NB4 (cell line): ENCODE results near the gene EXTL2.
A peak's percentile ranks its signal among the peaks of the same experiment; 100 is the strongest.

ENCODE experiments used
- DNase-seq: peaks from one replicate; pipeline ENCODE4 v3.0.0; 2010; ENCODE audit warnings: low read depth
- H3K4me3 ChIP-seq: one replicate; pipeline ENCODE4 v1.5.1; 2011; ENCODE audit warnings: mild to moderate bottlenecking, low read depth, low read length, moderate library complexity
- CTCF ChIP-seq: IDR thresholded peaks from one replicate; pipeline ENCODE4 v1.5.1; 2012; ENCODE audit warnings: low read depth, low read length
- MYC ChIP-seq: IDR thresholded peaks from 2 replicates; pipeline ENCODE4 v1.6.1; 2011; ENCODE audit warnings: low read depth, low read length
- POLR2A ChIP-seq: IDR thresholded peaks from 2 replicates; pipeline ENCODE4 v1.6.1; 2011; ENCODE audit warnings: mild to moderate bottlenecking; ENCODE audit not compliant: insufficient read length; ENCODE audit errors: extremely low read depth
- TF ChIP-seq, protein P1 (sequence below): IDR thresholded peaks from 2 replicates; pipeline ENCODE4 v1.6.1; 2011; ENCODE audit warnings: low read depth, low read length

Gene EXTL2

GRCh38 chr1:100883963-100884362 is 10.7 kb downstream of the EXTL2 start:
- H3K4me3 ChIP-seq: no peak overlapping the region
- DNase-seq: peak; percentile 12

GRCh38 chr1:100882698-100883097 is 11.9 kb downstream of the EXTL2 start:
- peak; percentile 50 for DNase-seq
- TF ChIP-seq POLR2A (no peak), CTCF (no peak)
- no peak overlapping the region for H3K4me3 ChIP-seq

More at GRCh38 chr1:100883963-100884362, 10.7 kb downstream of the EXTL2 start:
- TF ChIP-seq, protein P1, sequence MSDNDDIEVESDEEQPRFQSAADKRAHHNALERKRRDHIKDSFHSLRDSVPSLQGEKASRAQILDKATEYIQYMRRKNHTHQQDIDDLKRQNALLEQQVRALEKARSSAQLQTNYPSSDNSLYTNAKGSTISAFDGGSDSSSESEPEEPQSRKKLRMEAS: no peak
- TF ChIP-seq CTCF (no peak), MYC (no peak), POLR2A (no peak)

DNA sequence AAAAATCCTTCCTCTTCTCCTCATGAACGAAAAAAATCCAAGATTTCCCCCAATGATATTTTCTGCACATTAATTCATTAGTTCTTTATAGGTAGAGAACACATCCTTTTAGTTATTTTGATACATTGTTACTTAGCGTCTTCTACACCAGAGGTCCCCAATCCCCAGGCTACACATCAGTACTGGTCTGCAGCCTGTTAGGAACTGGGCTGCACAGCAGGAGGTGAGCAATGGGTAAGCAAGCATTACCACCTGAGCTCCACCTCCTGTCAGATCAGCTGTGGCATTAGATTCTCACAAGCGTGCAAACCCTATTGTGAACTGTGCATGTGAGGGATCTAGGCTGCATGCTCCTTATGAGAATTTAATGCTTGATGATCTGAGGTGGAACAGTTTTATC is 13.0 kb downstream of the EXTL2 start:
- DNase-seq: no peak
- TF ChIP-seq, protein P1: no peak
- TF ChIP-seq MYC (no peak), CTCF (no peak), POLR2A (no peak)
- H3K4me3 ChIP-seq: no peak overlapping the region

DNA sequence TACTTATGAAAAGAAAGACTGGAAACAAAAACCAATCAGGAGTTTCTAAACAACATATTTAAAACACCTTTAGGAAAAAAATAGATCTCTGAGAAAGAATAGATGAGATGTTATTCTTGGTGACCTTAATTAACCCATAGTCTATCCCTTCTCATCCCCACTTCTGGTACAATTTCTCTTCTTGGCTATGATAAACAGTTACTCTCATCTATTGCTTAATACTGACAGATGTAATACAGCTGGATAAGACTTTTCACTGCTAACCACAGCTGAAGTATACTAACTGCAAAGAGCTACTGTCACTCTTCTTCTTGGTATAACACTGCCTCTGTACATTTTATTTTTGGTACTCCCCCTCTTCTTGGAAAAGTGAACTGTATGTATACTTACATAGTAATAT is 15.2 kb downstream of the EXTL2 start:
- TF ChIP-seq POLR2A (no peak), CTCF (no peak), MYC (no peak)
- TF ChIP-seq, protein P1: no peak
- H3K4me3 ChIP-seq: no peak overlapping the region
- no peak for DNase-seq

- H3K4me3 ChIP-seq: no peak overlapping the region
- no peak for DNase-seq
- TF ChIP-seq, protein P1: no peak
- TF ChIP-seq MYC: no peak
Observed at GRCh38 chr1:100876291-100876690, 18.4 kb downstream of the EXTL2 start.

DNA sequence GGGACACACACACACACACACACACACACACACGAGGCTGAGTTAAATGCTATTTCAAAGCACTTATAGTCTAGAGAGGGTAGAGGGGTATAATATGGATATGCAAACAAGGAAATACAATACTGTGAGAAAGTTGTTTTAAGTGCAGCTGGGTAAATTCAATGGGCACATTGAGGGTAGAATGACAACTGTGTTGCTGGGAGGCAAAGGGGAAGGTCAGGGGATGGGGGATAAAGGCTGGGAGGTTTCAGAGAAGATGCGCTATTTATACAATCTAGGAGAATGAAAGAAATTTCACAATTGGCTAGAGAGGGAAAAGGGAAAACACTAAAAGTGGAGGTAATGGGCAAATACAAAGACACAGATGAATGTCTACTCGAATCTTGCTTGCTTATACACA is 19.4 kb downstream of the EXTL2 start:
- DNase-seq: no peak

More for the DNA sequence above, 19.4 kb downstream of the EXTL2 start:
- no peak for TF ChIP-seq POLR2A
- no peak for TF ChIP-seq MYC
- TF ChIP-seq, protein P1: no peak
- TF ChIP-seq CTCF: no peak
- H3K4me3 ChIP-seq: no peak overlapping the region
